ENCODE measurements around the gene MEMO1.
"Not testable (repeated sequence)": the region's sequence is repeated elsewhere in the genome, so short reads cannot be mapped to it uniquely, and the experiment has no call there.

- TF ChIP-seq CTCF (IDR thresholded peaks at IDR 0.05; ENCODE audit: low read depth, low read length, missing input control); RAD21 (IDR thresholded peaks at IDR 0.05); EGR1 (IDR thresholded peaks at IDR 0.05; ENCODE audit: low read depth in 2 of 2); GABPA (IDR thresholded peaks at IDR 0.05 in 1 of 2, conservative IDR thresholded peaks at IDR 0.05 in 1 of 2); REST (IDR thresholded peaks at IDR 0.05); MAX (IDR thresholded peaks at IDR 0.05); YY1 (IDR thresholded peaks at IDR 0.05); RXRA (IDR thresholded peaks at IDR 0.05); NR2F2 (IDR thresholded peaks at IDR 0.05); ATF3 (IDR thresholded peaks at IDR 0.05); SP1 (IDR thresholded peaks at IDR 0.05); ZBTB33 (IDR thresholded peaks at IDR 0.05): not testable (repeated sequence)
These were observed 112.5 kb downstream of the MEMO1 start for GRCh38 chr2:31898346-31898745.

Data from liver (tissue), 3 donors.